Right renal cortex interstitium (tissue), 3 donors: ENCODE measurements around the gene NCOA6. TPM values are rescaled to one million over a fixed set of nuclear protein-coding genes. Genes with fewer than 3 reads are reported as not detected.
"Not testable (repeated sequence)": the region's sequence is repeated elsewhere in the genome, so short reads cannot be mapped to it uniquely, and the experiment has no call there.

ENCODE experiments used
- DNase-seq, 3 donors: peaks; one replicate each; pipeline ENCODE4 v3.0.0-alpha.2; 2013; ENCODE audit warnings: low read depth in 3 of 3, low spot score in 2 of 3
- polyA plus RNA-seq, 3 donors: library from polyadenylated mRNA; unstranded; fragments of 120-200 nt; gene quantifications; one replicate each; pipeline ENCODE4 v1.2.1, GENCODE V29; 2013; ENCODE audit not compliant: insufficient read length in 3 of 3

The NCOA6 gene
- polyA plus RNA-seq, 3 donors, result 53.8 to 58.3 (median 54.3) TPM

DNA sequence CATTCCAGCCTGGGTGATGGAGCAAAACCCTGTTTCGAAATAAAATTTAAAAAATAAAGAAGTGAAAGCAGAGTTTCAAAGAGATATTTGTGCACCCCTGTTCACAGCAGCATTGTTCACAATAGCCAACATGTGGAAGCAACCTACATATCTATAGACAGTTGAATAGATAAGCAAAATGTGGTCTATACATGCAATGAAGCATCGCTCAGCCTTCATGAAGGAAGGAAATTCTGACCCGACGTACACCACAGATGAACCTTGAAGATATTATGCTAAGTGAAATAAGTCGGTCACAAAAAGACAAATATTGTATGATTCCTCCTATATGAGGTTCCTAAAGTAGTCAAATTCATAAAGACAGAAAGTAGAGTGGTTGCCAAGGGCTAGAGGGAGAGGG is 6.5 kb upstream of the NCOA6 start:
- no peak for DNase-seq

DNA sequence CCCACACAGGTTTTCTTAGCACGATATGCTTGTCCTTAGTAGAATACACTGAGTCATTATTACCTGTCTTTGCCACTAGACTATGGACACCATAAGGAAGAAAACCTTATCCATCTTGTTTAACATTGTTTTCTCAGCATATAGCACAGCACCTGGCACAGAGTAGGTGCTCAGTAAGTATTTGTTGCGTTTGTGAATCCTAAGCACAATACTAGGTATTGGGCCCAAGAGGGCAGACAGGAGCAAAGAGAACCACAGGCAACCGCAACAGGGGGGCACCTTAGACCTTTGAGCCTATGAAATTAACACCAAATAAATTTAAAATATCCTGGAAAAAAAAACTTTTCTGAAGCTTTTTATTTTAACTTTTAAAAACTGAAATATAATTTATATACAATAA is 3.7 kb upstream of the NCOA6 start:
- DNase-seq, result no peak

DNA sequence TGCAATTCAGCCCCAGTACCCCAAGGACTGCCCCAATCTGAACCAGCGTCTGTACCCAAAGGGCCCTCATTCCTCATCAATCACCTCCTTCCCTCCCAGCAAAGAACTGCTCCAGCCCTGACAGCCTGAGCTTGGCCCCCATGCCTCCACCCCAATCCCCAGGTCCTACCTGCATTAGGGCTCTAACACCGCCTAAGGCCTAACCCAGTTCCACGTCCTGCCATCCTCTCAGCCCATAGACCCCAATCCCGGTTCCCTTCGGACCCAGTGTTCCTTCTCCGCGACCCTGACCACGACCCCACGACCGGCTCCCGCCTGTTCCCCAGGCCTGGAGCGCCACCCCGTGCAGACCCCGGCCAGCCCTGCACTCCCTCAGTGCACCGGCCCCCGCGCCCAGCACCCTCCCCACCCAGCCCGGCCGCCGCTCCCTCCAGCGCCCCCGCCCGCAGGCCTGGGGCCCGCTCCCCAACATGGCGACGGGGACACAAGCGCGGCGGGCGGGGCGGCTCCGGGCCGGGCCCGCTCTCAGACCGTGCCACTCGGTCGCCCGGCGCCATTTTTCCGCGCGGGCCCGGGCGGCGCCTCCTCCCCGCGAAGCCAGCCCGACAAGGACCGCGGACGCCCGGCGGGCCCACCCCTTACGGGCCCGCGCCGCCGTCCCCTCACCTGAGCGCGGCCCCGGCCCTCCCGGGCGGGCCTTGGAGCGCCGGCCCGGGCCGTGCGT is 483 bp downstream of the NCOA6 start:
- peak in 2 of 3 donors; percentile 21 to 29 for DNase-seq

DNA sequence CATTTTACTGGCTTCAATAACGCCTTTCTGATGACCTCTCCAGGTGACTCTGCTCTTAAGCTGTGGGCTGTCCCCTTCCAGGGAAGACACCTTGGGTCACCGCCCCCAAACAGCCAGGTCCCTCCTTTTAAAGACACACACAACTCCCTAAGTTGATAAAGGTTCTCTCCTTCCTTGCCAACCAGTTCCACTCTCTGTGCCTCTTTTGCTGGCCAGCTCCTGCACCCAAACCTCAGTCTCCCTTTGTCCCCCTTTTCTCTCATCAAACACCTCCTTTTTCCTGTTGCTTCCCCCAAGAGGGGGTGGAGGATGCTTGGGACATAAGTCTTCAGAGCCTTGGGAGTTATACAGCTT is 1.0 kb downstream of the NCOA6 start:
- peak; percentile 27 to 51 (median 31) for DNase-seq

DNA sequence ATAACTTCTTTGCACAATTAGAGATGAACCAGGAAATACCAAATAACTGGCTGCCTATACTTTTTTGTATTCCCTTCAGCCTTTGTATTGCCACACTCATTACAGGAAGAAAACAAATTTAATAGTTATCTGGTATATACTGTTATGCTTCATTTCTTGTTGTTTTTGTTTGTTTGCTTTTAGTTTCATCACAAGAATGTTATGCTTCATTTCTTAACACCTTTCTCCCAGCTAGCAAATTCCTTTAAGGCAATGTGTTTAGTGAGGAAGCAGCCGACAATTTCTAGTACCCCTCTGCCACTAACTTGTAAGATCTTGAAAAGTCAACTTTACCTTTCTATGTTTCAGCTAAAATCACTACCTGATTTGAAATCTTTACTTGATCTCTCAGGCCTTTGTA is 1.4 kb downstream of the NCOA6 start:
- DNase-seq, result no peak

DNA sequence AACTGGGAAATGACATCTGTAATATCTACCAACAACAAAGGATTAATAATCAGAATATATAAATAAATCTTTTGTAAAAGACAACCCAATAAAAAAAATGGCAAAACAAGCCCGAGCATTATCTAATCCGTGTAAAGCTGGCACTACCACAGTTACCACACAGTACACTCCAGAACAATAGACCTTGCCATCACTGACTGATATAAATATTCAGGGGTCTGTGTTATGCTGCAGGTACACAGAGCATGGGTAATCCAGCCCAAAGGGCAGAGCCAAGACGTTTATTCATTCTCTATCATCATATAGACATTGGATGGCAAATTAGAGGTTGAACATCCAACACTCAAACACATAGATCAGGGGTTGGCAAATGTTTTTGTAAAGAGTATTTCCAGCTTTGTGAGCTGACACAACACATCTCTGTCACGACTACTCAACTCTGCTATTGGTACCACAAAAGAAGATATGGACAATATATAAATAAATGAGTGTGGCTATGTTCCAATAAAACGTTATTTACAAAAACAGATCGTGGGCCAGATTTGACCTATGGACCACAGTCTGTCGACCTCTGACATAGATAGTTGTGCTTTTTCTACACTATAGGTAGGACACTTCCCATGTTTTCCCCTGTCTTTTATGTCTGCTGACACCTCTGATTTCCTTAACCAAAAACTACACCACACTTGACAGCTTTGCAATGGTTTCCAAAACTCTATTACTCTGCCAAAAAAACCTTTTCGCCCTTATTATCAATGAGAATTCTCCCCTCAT is 4.5 kb downstream of the NCOA6 start:
- no peak for DNase-seq

DNA sequence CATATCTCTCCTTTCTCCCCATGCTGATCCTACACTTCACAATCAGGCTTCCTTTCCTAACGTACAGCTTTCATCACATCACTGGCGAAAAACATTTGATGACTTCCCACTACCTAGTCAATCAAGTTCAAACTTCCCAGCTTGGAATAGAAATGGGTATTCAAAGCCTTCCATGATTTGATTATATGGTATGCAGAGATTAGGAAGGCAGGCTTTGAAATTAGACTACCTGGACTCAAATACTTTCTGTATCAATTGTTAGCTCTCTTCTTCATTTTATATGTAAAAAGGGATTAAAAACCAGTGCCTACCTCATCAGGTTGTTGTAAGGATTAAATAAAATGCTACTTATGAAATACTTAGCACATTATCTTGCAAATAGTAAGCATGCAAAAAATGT is 7.7 kb downstream of the NCOA6 start:
- no peak for DNase-seq

DNA sequence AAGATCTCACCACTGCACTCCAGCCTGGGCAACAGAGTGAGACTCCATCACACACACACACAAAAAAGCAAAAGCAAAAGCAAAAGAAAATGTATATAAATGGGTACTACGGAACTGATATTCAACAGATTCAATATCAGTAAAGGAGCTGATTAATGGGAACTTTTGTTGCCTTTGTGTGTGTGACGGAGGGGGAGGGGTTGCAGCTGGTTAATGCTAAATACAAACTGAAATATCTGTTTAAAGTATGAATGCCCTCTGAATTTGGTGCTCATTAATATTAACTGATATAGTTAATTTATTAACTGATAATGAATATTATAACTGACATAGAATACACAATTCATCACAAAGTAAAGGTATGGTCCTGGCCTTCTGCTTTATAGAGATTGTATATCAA is 8.4 kb downstream of the NCOA6 start:
- DNase-seq, result no peak

DNA sequence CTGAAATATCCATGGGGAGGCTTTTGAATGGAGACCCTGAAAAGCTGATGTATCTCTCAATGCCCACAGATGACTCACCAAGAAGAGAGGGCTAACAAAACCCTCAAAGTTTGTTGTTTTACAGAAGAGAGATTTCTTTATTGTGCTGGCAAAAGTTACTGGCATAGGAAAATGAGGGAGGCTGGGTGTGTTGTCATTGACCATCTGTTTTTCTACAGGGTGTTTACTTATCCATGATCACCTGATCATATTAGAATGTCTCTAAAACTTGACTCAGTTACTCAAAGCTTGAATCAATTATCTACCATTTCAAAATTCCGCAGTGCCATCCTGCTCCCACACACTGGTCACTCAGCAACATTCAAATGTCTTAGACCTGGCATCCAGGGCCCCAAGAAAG is 9.8 kb downstream of the NCOA6 start:
- DNase-seq, result no peak

DNA sequence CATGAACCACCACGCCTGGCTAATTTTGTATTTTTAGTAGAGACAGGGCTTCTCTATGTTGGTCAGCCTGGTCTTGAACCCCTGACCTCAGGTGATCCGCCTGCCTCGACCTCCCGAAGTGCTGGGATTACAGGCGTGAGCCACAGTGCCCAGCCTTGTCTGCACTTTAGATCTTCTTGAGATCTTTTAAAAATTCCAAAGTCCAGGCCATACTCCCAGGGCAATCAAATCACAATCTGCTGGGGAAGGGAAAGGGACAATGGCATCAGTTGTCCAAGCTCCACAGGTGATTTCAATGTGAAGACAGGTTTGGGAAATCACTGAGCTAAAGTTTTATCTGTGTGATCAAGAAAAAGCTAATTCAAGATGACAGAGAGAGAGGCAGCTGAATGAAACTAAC is 16.9 kb downstream of the NCOA6 start:
- no peak for DNase-seq

DNA sequence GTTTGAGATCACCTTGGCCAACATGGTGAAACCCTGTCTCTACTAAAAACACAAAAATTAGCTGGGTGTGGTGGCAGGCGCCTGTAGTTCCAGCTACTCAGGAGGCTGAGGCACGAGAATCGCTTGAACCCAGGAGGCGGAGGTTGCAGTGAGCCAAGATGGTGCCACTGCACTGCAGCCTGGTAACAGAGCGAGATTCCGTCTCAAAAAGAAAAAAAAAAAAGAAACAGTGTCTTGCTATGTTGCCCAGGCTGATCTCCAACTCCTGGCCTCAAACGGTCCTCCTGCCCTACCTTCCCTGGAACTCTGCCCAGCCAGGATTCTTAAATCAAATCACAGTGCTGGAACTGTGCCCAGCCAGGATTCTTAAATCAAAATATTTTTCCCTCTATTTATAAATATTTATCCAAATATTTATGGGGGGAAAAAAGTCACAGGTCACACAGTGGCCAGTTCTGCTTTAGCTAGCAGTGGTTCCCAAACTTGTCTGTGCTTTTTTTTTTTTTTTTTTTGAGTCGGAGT is 17.4 kb downstream of the NCOA6 start:
- not testable (repeated sequence) for DNase-seq

DNA sequence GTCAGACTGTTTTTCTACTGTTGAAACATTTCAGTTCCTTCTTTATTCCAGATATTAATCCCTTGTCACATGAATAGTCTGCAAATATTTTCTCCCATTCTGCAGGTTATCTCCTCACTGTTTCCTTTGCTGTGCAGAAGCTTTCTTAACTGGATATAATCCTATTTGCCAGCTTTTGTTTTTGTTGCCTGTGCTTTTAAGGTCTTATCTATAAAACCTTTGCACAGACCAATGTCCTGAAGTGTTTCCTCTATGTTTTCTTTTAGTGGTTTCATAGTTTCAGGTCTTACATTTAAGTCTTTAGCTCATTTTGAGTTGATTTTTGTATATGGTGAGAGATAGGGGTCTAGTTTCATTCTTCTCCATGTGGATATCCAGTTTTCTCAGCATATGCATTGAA is 19.2 kb downstream of the NCOA6 start:
- no peak for DNase-seq

DNA sequence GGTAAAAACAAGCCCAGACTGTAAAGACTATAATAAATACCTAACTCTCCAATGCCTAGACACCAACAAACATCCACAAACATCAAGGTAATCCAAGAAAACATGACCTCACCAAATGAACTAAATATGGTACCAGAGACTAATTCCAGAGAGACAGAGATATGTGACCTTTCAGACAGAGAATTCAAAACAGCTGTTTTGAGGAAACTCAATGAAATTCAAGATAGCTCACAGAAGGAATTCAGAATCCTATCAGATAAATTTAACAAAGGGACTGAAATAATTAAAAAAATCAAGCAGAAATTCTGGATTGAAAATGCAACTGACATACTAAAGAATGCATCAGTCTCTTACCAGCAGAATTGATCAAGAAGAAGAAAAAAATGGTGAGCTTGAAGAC is 26.6 kb downstream of the NCOA6 start:
- no peak for DNase-seq

DNA sequence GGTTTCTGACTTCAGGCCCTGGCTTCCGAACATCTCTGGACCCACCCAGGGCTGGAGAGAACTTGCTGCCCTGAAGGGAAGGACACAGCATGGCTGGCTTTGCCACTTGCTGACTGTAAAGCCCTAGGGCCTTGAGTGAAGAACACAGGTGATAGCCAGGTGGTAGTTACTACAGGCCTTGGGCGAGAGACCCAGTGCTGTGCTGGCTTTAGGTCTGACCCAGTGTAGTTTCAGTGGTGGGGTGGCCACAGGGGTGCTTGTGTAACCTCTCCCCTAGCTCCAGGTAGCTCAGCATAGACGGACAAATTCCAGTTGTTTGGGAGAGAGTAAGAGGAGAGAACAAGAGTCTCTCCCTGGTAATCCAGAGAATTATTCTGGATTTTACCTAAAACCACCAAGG is 27.1 kb downstream of the NCOA6 start:
- DNase-seq, result no peak

DNA sequence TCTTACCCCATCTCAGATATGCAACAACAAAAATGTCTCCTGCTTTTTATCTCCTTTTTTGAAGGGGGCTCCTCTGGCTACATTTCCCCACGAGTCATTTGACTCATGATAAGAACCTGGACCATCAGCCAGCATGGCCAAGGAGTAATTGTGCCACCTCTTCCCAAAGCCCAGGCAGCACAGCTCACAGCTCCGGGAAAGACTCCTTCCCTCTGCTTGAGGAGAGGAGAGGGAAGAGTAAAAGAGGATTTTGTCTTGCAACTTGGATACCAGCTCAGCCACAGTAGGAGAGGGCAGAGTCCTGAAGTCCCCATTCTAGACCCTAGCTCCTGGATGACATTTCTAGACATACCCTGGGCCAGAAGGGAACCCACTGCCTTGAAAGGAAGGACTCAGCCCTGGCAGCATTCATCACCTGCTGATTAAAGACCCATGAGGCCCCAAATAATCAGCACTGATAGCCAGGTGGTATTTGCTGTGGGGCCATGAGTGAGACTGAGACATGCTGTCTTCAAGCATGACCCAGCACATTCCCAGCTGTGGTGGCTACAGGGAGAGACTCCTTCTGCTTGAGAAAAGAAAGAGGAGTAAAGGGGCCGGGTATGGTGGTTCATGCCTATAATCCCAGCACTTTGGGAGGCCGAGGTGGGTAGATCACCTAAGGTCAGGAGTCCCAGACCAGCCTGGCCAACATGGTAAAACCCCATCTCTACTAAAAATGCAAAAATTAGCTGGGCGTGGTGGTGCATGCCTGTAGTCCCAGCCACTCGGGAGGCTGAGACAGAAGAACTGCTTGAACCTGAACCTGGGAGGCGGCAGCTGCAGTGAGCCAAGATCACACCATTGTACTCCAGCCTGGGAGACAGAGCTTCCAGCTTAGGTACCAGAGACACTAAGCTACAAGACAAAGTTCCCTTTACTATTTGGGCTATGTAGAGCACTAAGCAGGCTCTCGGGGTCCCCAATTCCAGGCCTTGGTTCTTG is 28.1 kb downstream of the NCOA6 start:
- no peak for DNase-seq

DNA sequence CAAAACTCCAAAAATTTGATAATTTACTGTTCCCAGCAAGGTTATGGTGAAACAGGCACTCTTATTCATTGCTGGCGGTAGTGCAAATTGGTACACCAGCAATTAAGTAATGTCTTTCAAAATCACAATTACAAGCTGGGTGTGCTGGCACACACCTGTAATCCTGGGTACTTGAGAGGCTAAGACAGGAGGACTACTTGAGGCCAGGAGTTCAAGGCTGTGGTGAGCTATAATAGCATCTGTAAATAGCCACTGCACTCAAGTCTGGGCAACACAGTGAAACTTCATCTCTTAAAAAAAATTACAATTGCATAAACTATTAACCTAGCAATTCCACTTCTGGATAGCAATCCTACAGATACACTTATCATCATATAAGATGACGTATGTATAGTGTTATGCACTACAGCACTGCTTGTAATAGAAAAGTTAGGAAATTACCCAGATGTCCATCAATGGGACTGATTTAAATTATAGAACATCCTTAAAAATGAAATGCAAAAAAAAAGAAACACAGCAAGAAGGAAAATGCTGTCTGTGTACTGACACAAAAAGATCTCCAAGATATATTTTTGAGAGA is 31.4 kb downstream of the NCOA6 start:
- no peak for DNase-seq

DNA sequence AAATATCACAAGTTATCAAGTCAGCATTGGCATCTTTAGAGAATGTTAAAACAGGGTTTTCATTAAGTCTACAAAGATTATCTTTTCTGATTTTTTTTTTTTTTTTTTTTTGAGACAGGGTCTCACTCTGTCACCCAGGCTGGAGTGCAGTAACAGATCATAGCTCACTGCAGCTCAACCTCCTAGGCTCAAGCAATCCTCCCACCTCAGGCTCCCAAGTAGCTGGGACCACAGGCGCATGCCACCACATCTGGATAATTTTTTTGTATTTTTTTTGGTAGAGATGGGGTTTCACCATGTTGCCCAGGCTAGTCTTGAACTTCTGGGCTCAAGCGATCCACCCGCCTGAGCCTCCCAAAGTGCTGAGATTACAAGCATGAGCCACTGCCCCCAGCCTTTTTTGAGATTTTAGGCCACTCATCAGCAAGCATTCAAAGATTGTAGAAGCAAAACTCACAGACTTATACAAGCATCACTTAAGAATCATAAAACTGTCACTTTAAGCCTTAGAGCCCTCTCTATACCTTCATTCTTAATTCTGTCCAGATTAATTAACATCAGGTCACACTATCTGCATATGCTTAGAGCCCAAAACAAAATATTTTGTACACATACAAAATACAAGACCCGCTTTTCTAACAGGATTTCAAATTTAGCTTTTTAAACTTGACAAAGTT is 32.6 kb downstream of the NCOA6 start:
- DNase-seq, result no peak

DNA sequence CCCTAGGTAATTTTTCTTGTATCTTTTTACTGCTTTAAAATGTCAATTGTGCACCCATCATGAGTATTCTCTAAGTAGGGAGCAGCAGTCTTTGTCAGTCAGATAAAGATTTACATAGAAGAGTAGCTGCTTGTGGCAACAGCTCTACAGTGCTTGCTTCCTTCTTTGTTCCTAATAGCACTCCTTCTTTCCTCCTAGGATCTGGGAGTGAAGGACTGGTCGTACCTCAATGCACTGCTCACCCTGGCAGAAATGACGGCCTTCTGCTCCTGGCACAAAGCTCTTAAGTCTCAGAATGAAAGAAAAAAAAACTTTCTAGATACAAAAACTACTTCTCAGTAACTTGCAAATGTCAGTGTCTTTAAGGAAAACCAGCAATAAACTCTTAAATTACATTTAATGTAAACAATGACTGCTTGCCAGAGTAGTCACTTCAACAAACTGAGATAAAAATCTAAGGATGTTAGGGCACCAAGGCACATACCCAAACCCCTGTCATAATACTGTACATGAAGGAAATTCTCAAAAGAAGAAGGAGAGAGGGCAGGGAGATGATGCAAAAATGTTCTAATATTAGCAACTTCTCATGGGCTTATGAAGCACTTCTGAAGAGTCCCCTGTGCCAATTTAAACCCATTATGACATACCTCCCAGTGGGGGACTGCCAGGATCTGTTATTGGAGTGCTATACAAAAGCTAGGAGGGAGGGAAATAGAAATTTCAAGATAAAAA is 34.0 kb downstream of the NCOA6 start:
- DNase-seq, result no peak

DNA sequence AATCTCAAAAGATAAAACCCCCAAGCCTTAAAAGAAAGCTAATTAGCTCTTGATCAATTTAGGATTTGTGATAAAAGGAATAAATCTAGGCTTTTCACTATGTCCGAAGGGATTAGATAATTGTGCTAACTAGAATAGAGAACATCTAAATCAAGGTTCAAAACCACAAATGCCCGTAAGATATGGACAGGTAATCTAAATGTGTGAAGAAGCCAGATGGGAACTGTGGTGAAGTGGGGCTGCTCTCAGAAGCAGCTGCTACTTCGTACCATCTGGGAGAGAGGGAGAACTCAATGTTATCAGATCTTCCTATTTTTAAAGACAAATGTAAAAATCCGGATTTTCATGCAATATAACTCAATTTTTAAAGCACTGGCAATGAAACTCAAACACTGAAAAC is 44.2 kb downstream of the NCOA6 start:
- no peak for DNase-seq
